K562 (cell line): ENCODE measurements around the gene FAM171A2. TPM values are rescaled to one million over a fixed set of nuclear protein-coding genes. Genes with fewer than 3 reads are reported as not detected.
A peak's percentile ranks its signal among the peaks of the same experiment; 100 is the strongest.

Experiments
- EGR1 ChIP-seq: fragments of 450-650 bp; conservative IDR thresholded peaks from 2 replicates; pipeline ENCODE4 v1.6.1; 2017; ENCODE audit warnings: mild to moderate bottlenecking
- FOXO4 ChIP-seq: fragments of 450-650 bp; formaldehyde crosslinking; IDR thresholded peaks from 2 replicates; pipeline ENCODE4 v1.4.0; 2020; ENCODE audit warnings: mild to moderate bottlenecking, moderate library complexity
- MNT ChIP-seq, 2 experiments: fragments of 450-650 bp; conservative IDR thresholded peaks; 2 replicates each; pipeline ENCODE4 v1.6.1; 2017; ENCODE audit warnings: mild to moderate bottlenecking in 2 of 2, moderate library complexity in 2 of 2
- NELFE ChIP-seq: IDR thresholded peaks from 2 replicates; pipeline ENCODE4 v1.6.1; 2011; ENCODE audit warnings: mild to moderate bottlenecking; ENCODE audit not compliant: insufficient read depth, insufficient read length
- PRDM10 ChIP-seq: fragments of 450-650 bp; IDR thresholded peaks from 2 replicates; pipeline ENCODE4 v1.6.1; 2018; ENCODE audit not compliant: partially characterized antibody
- ZFX ChIP-seq: sonication (generic); formaldehyde crosslinking; IDR thresholded peaks from 2 replicates; pipeline ENCODE4 v1.8.0; 2022; ENCODE audit warnings: mild to moderate bottlenecking, missing genetic modification reagents, moderate library complexity
- ZNF3 ChIP-seq: fragments of 250-450 bp; sonication (Bioruptor Pico); IDR thresholded peaks from 2 replicates; pipeline ENCODE4 v1.5.0; 2021; ENCODE audit warnings: mild to moderate bottlenecking, moderate library complexity
- ZNF699 ChIP-seq: fragments of 250-450 bp; sonication (Bioruptor Pico); IDR thresholded peaks from 2 replicates; pipeline ENCODE4 v1.8.0; 2021; ENCODE audit warnings: mild to moderate bottlenecking, moderate library complexity; ENCODE audit not compliant: insufficient replicate concordance
- polyA plus RNA-seq, 8 experiments: library from polyadenylated mRNA; depleted of rRNA in 4 of 8; stranded (reverse) in 5 of 8; unstranded in 3 of 8; fragments of >200 nt; fragmentation: Nextera tagmentation in 2 of 8; fragmentation: Illumina TruSeq in 1 of 8; extraction: Ambion mirVana in 2 of 8; extraction: Trizol in 1 of 8; gene quantifications; 2 replicates each; pipeline versions ENCODE4 v1.2.1 to v1.2.3, GENCODE V29; 2011 to 2014; ENCODE audit warnings: inconsistent platforms in 1 of 8, missing spikeins in 1 of 8
- total RNA-seq, 7 experiments: library from RNA; depleted of rRNA in 6 of 7; stranded (reverse); fragments of >200 nt in 6 of 7; fragmentation: Illumina TruSeq in 2 of 7; extraction: Trizol in 2 of 7; gene quantifications; 2 replicates each; pipeline versions ENCODE4 v1.2.1 to v1.2.3, GENCODE V29; 2011 to 2021; ENCODE audit warnings: low replicate concordance in 1 of 7
- TF ChIP-seq, protein P1 (sequence below): fragments of 450-650 bp; formaldehyde crosslinking; conservative IDR thresholded peaks from 2 replicates; pipeline ENCODE4 v1.4.0; 2022; ENCODE audit warnings: mild to moderate bottlenecking, missing genetic modification characterization

FAM171A2 gene
- total and polyA plus RNA-seq, 9 of the 15 experiments (the other 6 are each of a cell fraction or from before 2014, with no cell fraction given), result 0.10 to 10.2 (median 2.0) TPM; not detected in 1

DNA sequence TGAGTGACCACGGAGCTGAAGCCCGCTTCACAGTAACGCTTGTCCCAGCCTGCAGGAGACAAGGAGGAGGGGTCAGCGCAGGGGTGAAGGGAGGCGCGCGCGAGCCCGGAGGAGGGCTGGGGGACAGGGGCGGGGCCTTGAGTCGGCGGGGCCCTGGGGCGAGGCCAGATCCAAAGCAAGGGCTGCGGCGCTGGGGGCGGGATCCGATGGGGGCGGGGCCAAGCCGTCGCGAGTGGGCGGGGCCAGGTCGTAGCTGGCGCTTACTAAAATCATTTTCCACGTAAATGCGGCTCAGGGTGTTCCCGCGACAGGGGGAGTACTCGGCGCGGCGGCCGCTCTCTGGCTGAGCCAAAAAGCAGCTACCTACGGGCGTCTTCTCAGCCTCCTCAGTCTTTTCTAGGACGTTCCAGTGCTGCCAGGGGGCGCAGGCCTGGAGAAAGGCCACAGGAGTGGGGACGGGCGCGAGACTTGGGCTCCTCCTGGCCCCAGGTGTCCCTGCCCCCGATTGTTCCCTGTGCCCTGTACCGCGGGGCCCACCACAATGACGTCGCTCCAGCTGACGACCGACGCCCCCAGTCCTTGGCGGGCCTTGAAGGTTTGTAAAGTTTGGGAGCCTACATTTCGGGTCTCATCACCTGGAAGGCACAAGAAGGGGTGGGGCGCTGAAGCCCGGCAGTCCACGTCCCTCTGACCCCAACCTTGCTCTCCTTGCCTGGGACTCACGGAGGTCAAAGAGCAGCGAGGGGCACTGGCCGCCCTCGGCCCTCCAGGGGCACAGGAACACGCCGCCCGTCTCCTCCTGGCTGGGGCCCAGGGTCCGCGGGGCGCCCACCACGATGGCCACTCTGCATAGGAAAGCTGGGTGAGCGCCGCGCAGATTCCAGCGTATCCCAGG is 21.9 kb upstream of the FAM171A2 start (continued):
- no peak for TF ChIP-seq ZNF3 (CRISPR knock-in tag)
- TF ChIP-seq NELFE, result no peak
- peak; percentile 92 for TF ChIP-seq ZFX
- TF ChIP-seq ZNF699 (CRISPR knock-in tag), result no peak
- TF ChIP-seq FOXO4 (CRISPR knock-in tag), result no peak
- TF ChIP-seq EGR1, result 0 out of 2 replicates have a peak, but pooled peaks have one; percentile 2
- TF ChIP-seq PRDM10, result peak; percentile 54
- 0 out of 4 replicates have a peak, but pooled peaks of 1 of the 2 experiments have one; percentile 18 for TF ChIP-seq MNT (conservative IDR thresholded peaks at IDR 0.05)
- TF ChIP-seq, protein P1, sequence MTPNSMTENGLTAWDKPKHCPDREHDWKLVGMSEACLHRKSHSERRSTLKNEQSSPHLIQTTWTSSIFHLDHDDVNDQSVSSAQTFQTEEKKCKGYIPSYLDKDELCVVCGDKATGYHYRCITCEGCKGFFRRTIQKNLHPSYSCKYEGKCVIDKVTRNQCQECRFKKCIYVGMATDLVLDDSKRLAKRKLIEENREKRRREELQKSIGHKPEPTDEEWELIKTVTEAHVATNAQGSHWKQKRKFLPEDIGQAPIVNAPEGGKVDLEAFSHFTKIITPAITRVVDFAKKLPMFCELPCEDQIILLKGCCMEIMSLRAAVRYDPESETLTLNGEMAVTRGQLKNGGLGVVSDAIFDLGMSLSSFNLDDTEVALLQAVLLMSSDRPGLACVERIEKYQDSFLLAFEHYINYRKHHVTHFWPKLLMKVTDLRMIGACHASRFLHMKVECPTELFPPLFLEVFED (CRISPR knock-in tag), result no peak
